Activated naive CD8-positive, alpha-beta T cell treated with anti-CD3 and anti-CD28 coated beads for 36 hours (primary cell): ENCODE results near the gene CKAP2. TPM values are rescaled to one million over a fixed set of nuclear protein-coding genes. Genes with fewer than 3 reads are reported as not detected.
"Not testable (repeated sequence)": the region's sequence is repeated elsewhere in the genome, so short reads cannot be mapped to it uniquely, and the experiment has no call there.

ENCODE experiments used
- DNase-seq: peaks from one replicate; pipeline ENCODE4 v3.0.0; 2021
- H3K27ac Mint-ChIP-seq: one replicate; pipeline ENCODE4 v1.8.0; 2022; ENCODE audit warnings: mild to moderate bottlenecking, moderate library complexity, mixed read lengths
- H3K27me3 Mint-ChIP-seq: one replicate; pipeline ENCODE4 v1.8.0; 2022; ENCODE audit warnings: mild to moderate bottlenecking, mixed read lengths
- H3K36me3 Mint-ChIP-seq: one replicate; pipeline ENCODE4 v1.8.0; 2021; ENCODE audit warnings: mild to moderate bottlenecking, mixed read lengths
- H3K4me1 Mint-ChIP-seq: one replicate; pipeline ENCODE4 v1.8.0; 2021; ENCODE audit warnings: mixed read lengths
- H3K4me3 Mint-ChIP-seq: one replicate; pipeline ENCODE4 v1.8.0; 2022; ENCODE audit warnings: mild to moderate bottlenecking, moderate library complexity, mixed read lengths
- H3K9me3 Mint-ChIP-seq: one replicate; pipeline ENCODE4 v1.8.0; 2022; ENCODE audit warnings: mixed read lengths
- total RNA-seq, 2 experiments: library from RNA; stranded (reverse); gene quantifications; one replicate each; pipeline ENCODE4 v1.2.3, GENCODE V29; 2021

The CKAP2 gene
- total RNA-seq, 2 experiments from 2014 or later = 55.4 to 56.1 TPM

- H3K36me3 Mint-ChIP-seq, H3K9me3 Mint-ChIP-seq, H3K27ac Mint-ChIP-seq, DNase-seq, H3K4me3 Mint-ChIP-seq, H3K4me1 Mint-ChIP-seq, H3K27me3 Mint-ChIP-seq: not testable (repeated sequence)
Observed at GRCh38 chr13:52488763-52489162, 33.5 kb downstream of the CKAP2 start.

- H3K4me3 Mint-ChIP-seq, DNase-seq, H3K9me3 Mint-ChIP-seq, H3K4me1 Mint-ChIP-seq, H3K36me3 Mint-ChIP-seq, H3K27ac Mint-ChIP-seq, H3K27me3 Mint-ChIP-seq: not testable (repeated sequence)
Observed at GRCh38 chr13:52491015-52491414, 35.7 kb downstream of the CKAP2 start.

- not testable (repeated sequence) for H3K4me1 Mint-ChIP-seq, H3K27ac Mint-ChIP-seq, H3K4me3 Mint-ChIP-seq, H3K9me3 Mint-ChIP-seq, DNase-seq, H3K27me3 Mint-ChIP-seq, H3K36me3 Mint-ChIP-seq
Observed at GRCh38 chr13:52494241-52494640, 39.0 kb downstream of the CKAP2 start.

DNA sequence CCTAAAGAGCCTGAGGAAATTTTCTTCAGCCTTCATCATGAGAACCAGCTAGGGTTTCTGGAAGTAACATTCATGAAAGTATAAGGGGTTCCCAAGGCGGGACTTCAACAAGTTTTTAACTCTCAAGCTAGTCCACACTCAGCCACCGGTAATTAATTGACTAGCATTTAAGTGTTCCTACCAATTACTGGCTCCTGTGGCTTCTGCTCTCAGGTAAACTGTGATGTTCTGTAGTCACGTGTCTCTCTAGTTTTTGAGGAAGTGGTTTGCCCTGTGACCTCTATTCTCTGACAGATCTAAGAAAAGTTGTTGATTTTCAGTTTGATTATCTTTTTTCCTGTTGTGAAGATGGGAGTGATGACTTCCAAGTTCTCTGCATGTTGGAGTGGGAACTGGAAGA, 42.7 kb downstream of the CKAP2 start:
- H3K4me3 Mint-ChIP-seq, DNase-seq, H3K27ac Mint-ChIP-seq, H3K9me3 Mint-ChIP-seq, H3K4me1 Mint-ChIP-seq, H3K27me3 Mint-ChIP-seq, H3K36me3 Mint-ChIP-seq: not testable (repeated sequence)

GRCh38 chr13:52502277-52502676, 47.0 kb downstream of the CKAP2 start:
- not testable (repeated sequence) for H3K27me3 Mint-ChIP-seq, H3K36me3 Mint-ChIP-seq, DNase-seq, H3K4me3 Mint-ChIP-seq, H3K27ac Mint-ChIP-seq, H3K4me1 Mint-ChIP-seq
- peaks cover 10% of the 10 kb centered on the region for H3K9me3 Mint-ChIP-seq

DNA sequence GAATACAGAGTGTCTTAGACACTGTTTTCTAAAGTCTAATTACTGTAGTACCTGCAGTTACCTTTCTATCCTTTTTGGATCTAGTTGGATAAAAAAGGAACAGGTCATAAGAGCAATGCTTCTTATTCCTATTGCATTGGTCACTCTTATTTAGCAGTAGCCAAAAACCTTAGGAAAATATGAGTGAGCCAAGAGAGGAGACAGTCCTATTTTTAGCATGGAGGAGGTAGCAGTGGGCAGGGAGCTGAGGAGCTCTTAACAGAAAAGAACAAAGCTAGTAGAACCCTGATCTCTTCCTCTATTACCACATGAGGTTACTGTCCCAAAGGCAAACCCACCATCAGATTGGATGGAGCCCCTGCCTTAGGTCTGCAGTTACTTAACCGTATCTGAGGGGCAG, 50.6 kb downstream of the CKAP2 start:
- H3K4me3 Mint-ChIP-seq, DNase-seq, H3K4me1 Mint-ChIP-seq, H3K27me3 Mint-ChIP-seq, H3K36me3 Mint-ChIP-seq, H3K27ac Mint-ChIP-seq: not testable (repeated sequence)
- peaks cover 11% of the 10 kb centered on the region for H3K9me3 Mint-ChIP-seq

DNA sequence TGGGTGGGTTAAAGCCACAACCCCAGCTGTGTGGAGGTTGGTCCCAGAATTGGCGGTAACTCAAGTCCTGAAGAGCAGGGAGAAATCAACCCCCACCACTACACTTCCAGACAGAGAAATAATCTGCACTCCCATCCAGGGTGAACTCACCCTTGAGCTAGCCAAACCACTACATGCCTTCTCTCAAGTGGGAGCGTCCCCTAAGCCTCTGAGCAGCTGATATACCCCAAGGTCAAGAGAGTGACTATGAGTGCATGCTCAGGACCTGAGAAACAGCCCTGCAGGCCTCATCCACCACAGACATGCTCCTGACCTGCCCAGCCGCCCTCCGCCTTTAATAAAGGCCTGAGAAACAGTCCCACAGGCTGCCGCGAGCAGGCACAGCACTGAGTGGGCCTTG, 54.3 kb downstream of the CKAP2 start:
- not testable (repeated sequence) for H3K27ac Mint-ChIP-seq, H3K4me1 Mint-ChIP-seq, H3K4me3 Mint-ChIP-seq, H3K9me3 Mint-ChIP-seq, H3K27me3 Mint-ChIP-seq, H3K36me3 Mint-ChIP-seq, DNase-seq

- not testable (repeated sequence) for DNase-seq, H3K27me3 Mint-ChIP-seq, H3K27ac Mint-ChIP-seq, H3K4me3 Mint-ChIP-seq, H3K36me3 Mint-ChIP-seq, H3K9me3 Mint-ChIP-seq, H3K4me1 Mint-ChIP-seq
Observed at GRCh38 chr13:52510221-52510797, 55.0 kb downstream of the CKAP2 start.

GRCh38 chr13:52511598-52511997, 56.3 kb downstream of the CKAP2 start:
- H3K4me3 Mint-ChIP-seq, H3K9me3 Mint-ChIP-seq, H3K4me1 Mint-ChIP-seq, H3K36me3 Mint-ChIP-seq, H3K27me3 Mint-ChIP-seq, DNase-seq, H3K27ac Mint-ChIP-seq: not testable (repeated sequence)

GRCh38 chr13:52513957-52514596, 58.8 kb downstream of the CKAP2 start:
- H3K36me3 Mint-ChIP-seq, H3K27ac Mint-ChIP-seq, H3K9me3 Mint-ChIP-seq, H3K27me3 Mint-ChIP-seq, H3K4me3 Mint-ChIP-seq, H3K4me1 Mint-ChIP-seq: not testable (repeated sequence)
- peak; percentile 1 for DNase-seq

DNA sequence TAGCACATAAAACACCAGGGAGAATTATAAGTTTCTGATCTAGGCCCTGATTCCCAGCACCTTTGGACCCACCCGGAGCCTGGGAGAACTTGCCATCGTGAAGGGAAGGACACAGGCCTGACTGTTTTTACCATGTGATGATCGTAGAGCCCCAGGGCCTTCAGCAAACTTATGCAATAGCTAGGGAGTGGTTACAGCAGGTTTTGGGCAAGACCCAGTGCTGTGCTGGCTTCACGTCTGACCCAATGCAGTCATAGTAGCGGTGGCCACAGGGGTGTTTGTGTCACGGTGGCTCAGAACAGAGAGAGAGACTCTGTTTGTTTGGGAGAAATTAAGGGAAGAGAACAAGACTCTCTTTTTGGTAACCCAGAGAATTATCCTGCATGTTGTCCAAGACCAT, 68.0 kb downstream of the CKAP2 start:
- DNase-seq, H3K27ac Mint-ChIP-seq, H3K27me3 Mint-ChIP-seq, H3K4me3 Mint-ChIP-seq, H3K36me3 Mint-ChIP-seq, H3K9me3 Mint-ChIP-seq, H3K4me1 Mint-ChIP-seq: not testable (repeated sequence)

Other genes starting within 250 kb of the CKAP2 start
- gene THSD1, start 49.3 kb upstream of the CKAP2 start, total RNA-seq = under 1 TPM; 0.14 to 0.26 TPM
- 10 to 100 TPM; 22.6 to 26.1 TPM for gene VPS36, start 4.8 kb upstream of the CKAP2 start, total RNA-seq
- gene HNRNPA1L2, start 187.0 kb downstream of the CKAP2 start, total RNA-seq = 10 to 100 TPM; 11.2 to 11.6 TPM
- gene SUGT1, start 197.4 kb downstream of the CKAP2 start, total RNA-seq = 10 to 100 TPM; 63.6 TPM